GDM1 (cell line): ENCODE data around the gene SH2D2A.
"Not testable (repeated sequence)": the region's sequence is repeated elsewhere in the genome, so short reads cannot be mapped to it uniquely, and the experiment has no call there.

Experiments used
- DNase-seq: peaks from one replicate; lab custom pipeline; 2025; lab: John Stamatoyannopoulos, UW

The SH2D2A gene

DNA sequence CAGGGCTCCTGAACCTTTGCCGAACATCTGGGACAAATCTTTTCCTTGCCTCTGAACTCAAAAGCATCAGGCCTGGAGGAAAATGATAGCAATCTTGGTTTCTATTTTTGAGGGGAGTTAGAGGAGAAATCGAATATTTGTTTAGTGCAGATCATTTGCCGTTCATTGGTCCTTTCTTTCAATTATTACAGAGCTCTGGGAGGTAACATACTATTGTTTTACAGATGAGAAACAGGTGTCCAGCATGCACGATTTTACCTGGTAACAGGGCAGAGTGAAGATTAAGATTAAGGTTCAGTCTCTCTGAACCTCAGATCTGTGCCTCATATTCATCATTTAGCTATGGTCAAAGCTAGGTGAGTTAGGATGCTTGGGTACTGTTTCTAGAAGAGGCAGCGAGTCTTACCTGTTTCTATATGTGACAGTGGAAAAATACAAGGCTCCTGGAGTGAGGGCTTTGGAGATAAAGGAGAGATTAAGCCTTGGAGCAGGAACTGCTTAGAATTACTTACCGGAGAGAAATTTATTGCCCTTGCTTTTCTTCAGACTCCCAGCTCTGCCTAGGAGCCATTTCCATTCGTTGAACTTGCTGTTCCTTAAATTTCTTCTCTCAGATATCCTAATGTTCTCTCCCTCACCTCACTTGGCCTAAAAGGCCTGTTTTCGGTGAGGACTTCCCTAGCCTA, 47.9 kb downstream of the SH2D2A start:
- no peak for DNase-seq

- no peak for DNase-seq
Measured at GRCh38 chr1:156767879-156768604, 48.6 kb downstream of the SH2D2A start.

DNA sequence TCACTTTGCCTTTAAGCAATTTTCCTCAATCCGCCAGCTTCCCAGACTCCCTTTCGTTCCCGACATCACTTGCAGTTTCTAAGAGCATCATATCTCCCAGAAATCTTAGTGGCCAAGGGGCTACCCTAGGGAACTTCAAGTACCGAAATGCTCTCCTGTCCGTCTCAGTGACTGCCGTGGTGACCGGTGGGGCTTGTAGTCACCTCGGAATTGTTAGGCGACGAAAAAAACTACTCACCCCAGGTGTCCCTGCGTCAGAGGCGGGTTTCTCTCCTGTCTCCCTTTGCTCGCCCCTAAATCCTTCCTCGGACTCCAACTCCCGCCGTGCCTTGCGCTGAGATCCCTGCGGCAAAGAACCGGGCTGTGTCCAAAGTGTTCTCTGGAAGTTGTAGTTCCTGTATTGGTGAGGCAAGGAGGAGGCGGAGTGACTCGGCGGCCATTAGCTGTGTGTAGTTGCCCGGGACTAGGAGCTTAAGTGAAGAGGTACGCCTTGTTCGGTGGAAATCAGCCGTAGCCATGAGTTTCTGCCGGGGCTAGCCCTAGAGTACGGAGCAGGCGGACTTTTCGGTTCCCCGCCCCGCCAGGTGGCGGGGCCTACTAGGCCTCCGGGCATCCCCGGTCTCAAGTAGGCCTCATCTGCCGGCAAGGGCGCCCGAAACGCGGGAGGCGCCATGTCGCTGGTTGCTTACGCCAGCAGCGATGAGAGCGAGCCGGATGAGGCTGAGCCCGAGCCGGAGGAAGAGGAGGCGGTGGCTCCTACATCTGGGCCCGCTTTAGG, 49.4 kb downstream of the SH2D2A start, which contains the start of gene PRCC:
TSS of gene PRCC (plus strand) at position 435 of the 778 bp plus-strand sequence. CDS start at position 672, 237 bp downstream.
- peak; percentile 99 for DNase-seq

GRCh38 chr1:156766298-156767100, 50.1 kb downstream of the SH2D2A start:
- DNase-seq = no peak

- DNase-seq = no peak
Measured at GRCh38 chr1:156765666-156766065, 51.0 kb downstream of the SH2D2A start.

DNA sequence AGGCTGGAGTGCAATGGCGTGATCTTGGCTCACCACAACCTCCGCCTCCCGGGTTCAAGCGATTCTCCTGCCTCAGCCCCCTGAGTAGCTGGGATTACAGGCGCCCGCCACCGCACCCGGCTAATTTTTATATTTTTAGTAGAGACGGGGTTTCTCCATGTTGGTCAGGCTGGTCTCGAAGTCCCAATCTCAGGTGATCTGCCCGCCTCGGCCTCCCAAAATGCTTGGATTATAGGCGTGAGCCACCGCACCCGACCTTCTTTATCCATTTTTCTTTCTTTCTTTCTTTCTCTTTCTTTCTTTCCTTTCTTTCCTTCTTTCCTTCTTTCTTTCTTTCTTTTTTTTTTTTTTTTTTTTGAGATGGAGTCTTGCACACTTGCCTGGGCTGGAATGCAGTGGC, 51.5 kb downstream of the SH2D2A start:
- DNase-seq = not testable (repeated sequence)

DNA sequence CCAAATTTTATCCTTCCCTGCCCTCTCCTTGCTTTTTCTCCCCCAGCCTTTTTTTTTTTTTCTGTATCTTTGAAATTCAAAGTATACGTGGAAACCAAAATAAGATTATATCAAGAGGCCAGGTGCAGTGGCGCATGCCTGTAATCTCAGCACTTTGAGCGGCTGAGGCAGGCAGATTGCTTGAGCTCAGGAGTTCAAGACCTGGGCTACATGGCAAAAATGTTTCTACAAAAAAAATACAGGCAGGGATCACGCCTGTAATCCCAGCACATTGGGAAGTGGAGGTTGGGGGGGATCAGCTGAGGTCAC, 55.9 kb downstream of the SH2D2A start:
- no peak for DNase-seq

DNA sequence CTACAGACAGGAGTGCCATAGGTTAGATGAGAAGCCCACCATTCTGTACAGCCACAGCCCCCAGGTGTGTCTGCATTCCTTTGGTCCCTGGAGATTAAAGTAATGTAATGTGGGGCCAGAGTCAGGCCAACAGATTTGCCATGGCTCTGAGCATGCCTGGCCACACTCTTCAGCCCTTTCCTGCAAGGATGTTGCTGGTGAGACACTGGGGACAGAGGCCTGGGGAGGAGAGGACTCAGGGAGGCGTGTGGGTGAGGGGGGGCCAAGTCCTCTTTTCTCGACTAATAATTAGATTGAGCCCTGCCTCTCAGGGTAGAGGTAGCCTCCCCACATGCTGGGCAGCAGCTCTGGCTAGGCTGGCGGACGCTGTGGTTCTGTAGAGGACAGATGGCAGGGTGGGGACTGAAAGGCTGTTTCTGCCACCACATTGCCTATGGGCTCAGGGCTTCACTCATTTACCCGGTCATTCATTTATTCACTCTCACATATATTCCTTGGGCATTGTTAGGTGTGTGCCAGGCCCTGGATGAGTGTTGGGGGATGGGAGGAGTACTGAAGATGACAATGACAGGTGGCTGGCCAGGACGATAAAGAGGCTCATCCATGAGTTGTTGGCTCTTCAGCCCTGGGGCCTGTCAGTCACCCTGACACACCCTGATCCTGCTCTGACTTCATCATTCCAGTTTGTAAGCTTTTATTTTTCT, 56.4 kb downstream of the SH2D2A start:
- DNase-seq = no peak

DNA sequence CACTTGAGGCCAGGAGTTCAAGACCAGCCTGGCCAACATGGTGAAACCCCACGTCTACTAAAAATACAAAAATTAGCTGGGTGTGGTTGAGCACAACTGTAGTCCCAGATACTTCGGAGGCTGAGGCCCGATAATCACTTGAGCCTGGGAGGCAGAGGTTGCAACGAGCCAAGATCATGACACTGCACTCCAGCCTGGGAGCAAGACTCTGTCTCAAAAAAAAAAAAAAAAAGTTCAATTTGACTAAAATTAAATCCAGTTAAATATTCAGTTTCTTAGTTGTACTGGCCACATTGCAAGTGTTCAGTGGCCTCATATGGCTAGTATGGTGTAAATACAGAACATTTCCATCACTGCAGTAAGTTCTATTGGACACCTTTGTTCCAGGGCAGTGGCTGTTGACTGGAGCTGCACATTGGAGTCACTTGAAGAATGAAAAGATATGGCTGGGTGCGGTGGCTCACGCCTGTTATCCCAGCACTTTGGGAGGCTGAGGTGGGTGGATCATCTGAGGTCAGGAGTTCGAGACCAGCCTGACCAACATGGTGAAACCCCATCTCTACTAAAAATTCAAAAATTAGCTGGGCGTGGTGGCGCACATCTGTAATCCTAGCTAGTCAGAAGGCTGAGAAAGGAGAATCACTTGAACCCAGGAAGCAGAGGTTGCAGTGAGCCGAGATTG, 58.9 kb downstream of the SH2D2A start:
- DNase-seq = not testable (repeated sequence)

GRCh38 chr1:156756355-156756754, 60.3 kb downstream of the SH2D2A start:
- no peak for DNase-seq
